H9 (cell line): ENCODE data around the gene SPATA18. TPM values are rescaled to one million over a fixed set of nuclear protein-coding genes. Genes with fewer than 3 reads are reported as not detected.

Experiments
- DNase-seq: peaks from one replicate; pipeline ENCODE4 v3.0.0-alpha.2; 2017
- H2AFZ ChIP-seq: one replicate; pipeline ENCODE4 v1.6.1; 2013; ENCODE audit warnings: mild to moderate bottlenecking, low read length, control low read depth, moderate library complexity
- H2AK5ac ChIP-seq: 2 replicates; pipeline ENCODE4 v1.6.1; 2013; ENCODE audit warnings: low read length, control low read depth, mixed read lengths; ENCODE audit not compliant: insufficient read length
- H2BK120ac ChIP-seq: one replicate; pipeline ENCODE4 v1.6.1; 2013; ENCODE audit warnings: low read depth, mild to moderate bottlenecking, low read length, control low read depth, inconsistent platforms; ENCODE audit not compliant: poor library complexity, severe bottlenecking
- H2BK12ac ChIP-seq: 2 replicates; pipeline ENCODE4 v1.6.1; 2013; ENCODE audit warnings: low read length, control low read depth, mixed read lengths, low read depth; ENCODE audit not compliant: insufficient read length
- H2BK15ac ChIP-seq: 2 replicates; pipeline ENCODE4 v1.6.1; 2013; ENCODE audit warnings: low read depth, low read length, control low read depth
- H2BK20ac ChIP-seq: one replicate; pipeline ENCODE4 v1.6.1; 2013; ENCODE audit warnings: low read depth, mild to moderate bottlenecking, low read length, control low read depth, inconsistent platforms; ENCODE audit not compliant: poor library complexity, severe bottlenecking
- H2BK5ac ChIP-seq: 2 replicates; pipeline ENCODE4 v1.6.1; 2013; ENCODE audit warnings: low read length, control low read depth, mixed read lengths; ENCODE audit not compliant: insufficient read length
- H3K14ac ChIP-seq: 2 replicates; pipeline ENCODE4 v1.6.1; 2013; ENCODE audit warnings: low read length, control low read depth; ENCODE audit not compliant: insufficient read depth
- H3K18ac ChIP-seq: 2 replicates; pipeline ENCODE4 v1.6.1; 2013; ENCODE audit warnings: low read depth, mild to moderate bottlenecking, mixed read lengths, low read length, control low read depth; ENCODE audit not compliant: insufficient read length
- H3K23ac ChIP-seq: 2 replicates; pipeline ENCODE4 v1.6.1; 2013; ENCODE audit warnings: low read length, control low read depth, mixed read lengths, low read depth; ENCODE audit not compliant: insufficient read length
- H3K23me2 ChIP-seq: 2 replicates; pipeline ENCODE4 v1.6.1; 2013; ENCODE audit warnings: low read depth, mild to moderate bottlenecking, mixed read lengths, low read length, control low read depth; ENCODE audit not compliant: insufficient read length, poor library complexity, severe bottlenecking
- H3K27ac ChIP-seq: 2 replicates; pipeline ENCODE4 v1.5.1; 2013; ENCODE audit warnings: low read length, control low read depth, mixed read lengths, low read depth; ENCODE audit not compliant: insufficient read length
- H3K27me3 ChIP-seq: 2 replicates; pipeline ENCODE4 v1.6.1; 2013; ENCODE audit warnings: low read length, control low read depth, inconsistent platforms; ENCODE audit not compliant: insufficient read depth
- H3K4ac ChIP-seq: 2 replicates; pipeline ENCODE4 v1.6.1; 2013; ENCODE audit warnings: low read depth, mild to moderate bottlenecking, control low read depth, inconsistent platforms, low read length, moderate library complexity
- H3K4me1 ChIP-seq: 2 replicates; pipeline ENCODE4 v1.6.1; 2013; ENCODE audit warnings: low read length, control low read depth, inconsistent platforms; ENCODE audit not compliant: insufficient read depth
- H3K4me2 ChIP-seq: 2 replicates; pipeline ENCODE4 v1.6.1; 2013; ENCODE audit warnings: low read length, control low read depth, mixed read lengths; ENCODE audit not compliant: insufficient read length, insufficient read depth
- H3K56ac ChIP-seq: 2 replicates; pipeline ENCODE4 v1.6.1; 2013; ENCODE audit warnings: low read depth, mild to moderate bottlenecking, mixed read lengths, low read length, control low read depth; ENCODE audit not compliant: insufficient read length
- H3K79me1 ChIP-seq: 2 replicates; pipeline ENCODE4 v1.6.1; 2013; ENCODE audit warnings: low read depth, mild to moderate bottlenecking, moderate library complexity, low read length, control low read depth, inconsistent platforms; ENCODE audit not compliant: insufficient read depth, poor library complexity, severe bottlenecking
- H3K79me2 ChIP-seq: 2 replicates; pipeline ENCODE4 v1.6.1; 2013; ENCODE audit warnings: low read length, control low read depth, inconsistent platforms; ENCODE audit not compliant: insufficient read depth
- H3K9ac ChIP-seq: 2 replicates; pipeline ENCODE4 v1.6.1; 2013; ENCODE audit warnings: low read length, control low read depth, mixed read lengths; ENCODE audit not compliant: insufficient read length; ENCODE audit errors: extremely low read depth
- H3K9me3 ChIP-seq: one replicate; pipeline ENCODE4 v1.6.1; 2013; ENCODE audit warnings: low read depth, low read length, inconsistent platforms; ENCODE audit not compliant: control insufficient read depth
- H3T11ph ChIP-seq: one replicate; pipeline ENCODE4 v1.6.1; 2013; ENCODE audit warnings: mild to moderate bottlenecking, low read length, control low read depth, inconsistent platforms
- H4K20me1 ChIP-seq: one replicate; pipeline ENCODE4 v1.6.1; 2013; ENCODE audit not compliant: control insufficient read depth, insufficient read length, insufficient read depth
- H4K5ac ChIP-seq: 2 replicates; pipeline ENCODE4 v1.6.1; 2013; ENCODE audit warnings: low read depth, mild to moderate bottlenecking, mixed read lengths, low read length, control low read depth; ENCODE audit not compliant: insufficient read length
- H4K8ac ChIP-seq: replicated peaks from 2 replicates; pipeline ENCODE4 v1.6.1; 2013; ENCODE audit warnings: low read length, control low read depth, mixed read lengths, low read depth; ENCODE audit not compliant: insufficient read length
- H4K91ac ChIP-seq: 2 replicates; pipeline ENCODE4 v1.6.1; 2013; ENCODE audit warnings: low read depth, mild to moderate bottlenecking, moderate library complexity, mixed read lengths, low read length, control low read depth; ENCODE audit not compliant: insufficient read length
- H3K27ac Mint-ChIP-seq, 3 experiments: 2 replicates in 2 of 3; 3 replicates in 1 of 3; pipeline ENCODE4 v1.8.0; 2020 to 2021; ENCODE audit warnings: mixed read lengths in 3 of 3, mild to moderate bottlenecking in 1 of 3, moderate library complexity in 1 of 3
- H3K27me3 Mint-ChIP-seq: 2 replicates; pipeline ENCODE4 v1.8.0; 2021; ENCODE audit warnings: low read depth, mild to moderate bottlenecking, moderate library complexity, mixed read lengths
- H3K36me3 Mint-ChIP-seq, 3 experiments: 2 replicates in 2 of 3; 3 replicates in 1 of 3; pipeline ENCODE4 v1.8.0; 2020 to 2021; ENCODE audit warnings: low read depth in 3 of 3, mixed read lengths in 3 of 3; ENCODE audit not compliant: insufficient read depth in 1 of 3
- H3K4me1 Mint-ChIP-seq, 2 experiments: 2 replicates each; pipeline ENCODE4 v1.8.0; 2020; ENCODE audit warnings: mixed read lengths in 2 of 2
- H3K4me3 Mint-ChIP-seq, 2 experiments: 2 replicates in 1 of 2; 3 replicates in 1 of 2; pipeline ENCODE4 v1.8.0; 2020 to 2021; ENCODE audit warnings: mild to moderate bottlenecking in 2 of 2, mixed read lengths in 2 of 2, moderate library complexity in 1 of 2
- H3K9me3 Mint-ChIP-seq, 2 experiments: 2 replicates in 1 of 2; 3 replicates in 1 of 2; pipeline ENCODE4 v1.8.0; 2020; ENCODE audit warnings: mild to moderate bottlenecking in 2 of 2, mixed read lengths in 2 of 2, moderate library complexity in 1 of 2
- CTCF ChIP-seq: fragments of 200-600 bp; sonication (generic); conservative IDR thresholded peaks from 3 replicates; pipeline ENCODE4 v1.8.0; 2021; ENCODE audit warnings: antibody characterized with exemption, mild to moderate bottlenecking
- WGBS: extraction: QIAGEN DNeasy Blood & Tissue Kit; methylation state at CpG from one replicate; pipeline ENCODE4 v1.1.7; 2013; ENCODE audit warnings: missing lambda C conversion rate, low lambda C conversion rate, mixed read lengths; ENCODE audit not compliant: insufficient read length; ENCODE audit errors: extremely low coverage; 5-methylcytosine and 5-hydroxymethylcytosine counted together
- total RNA-seq: library from RNA; stranded (reverse); gene quantifications from 2 replicates; pipeline ENCODE4 v1.2.1, GENCODE V29; 2021

The SPATA18 gene
- total RNA-seq, 1 experiment from 2014 or later = 3.9 TPM

GRCh38 chr4:52016981-52017380, 34.1 kb upstream of the SPATA18 start:
- Histone ChIP-seq H4K20me1 (no peaks in the 10 kb centered on the region), H4K91ac (no peak overlapping the region), H3T11ph (no peak overlapping the region), H3K14ac (no peak overlapping the region), H3K79me1 (no peaks in the 10 kb centered on the region), H3K4ac (no peak overlapping the region), H3K23ac (no peak overlapping the region), H4K8ac (no peak overlapping the region), H2BK5ac (no peak overlapping the region), H3K4me2 (no peak overlapping the region), H2AK5ac (no peak overlapping the region), H2BK120ac (no peak overlapping the region), H3K56ac (no peak overlapping the region), H4K5ac (no peak overlapping the region), H3K9ac (no peak overlapping the region), H3K27ac (no peak overlapping the region), H3K18ac (no peak overlapping the region), H3K79me2 (no peaks in the 10 kb centered on the region), H2BK15ac (no peak overlapping the region), H2AFZ (no peak overlapping the region), H3K27me3 (no peaks in the 10 kb centered on the region), H3K4me1 (no peaks in the 10 kb centered on the region), H3K9me3 (no peaks in the 10 kb centered on the region), H2BK12ac (no peak overlapping the region), H2BK20ac (no peak overlapping the region), H3K23me2 (no peaks in the 10 kb centered on the region)
- WGBS = no CpG with 5 or more reads among the region's 3 CpGs
- Mint-ChIP-seq H3K4me1 (peaks cover 2 to 6% of the 10 kb centered on the region in 2 experiments; a peak in 3 of 4 replicates), H3K27ac (no peak overlapping the region), H3K36me3 (no peaks in the 10 kb centered on the region), H3K9me3 (no peaks in the 10 kb centered on the region), H3K27me3 (no peaks in the 10 kb centered on the region), H3K4me3 (no peak overlapping the region)
- DNase-seq = no peak
- TF ChIP-seq CTCF = no peak
